GM10847 (cell line): ENCODE data around the gene CLCNKA.

Experiments used
- POLR2A ChIP-seq: IDR thresholded peaks from 2 replicates; pipeline ENCODE4 v1.6.1; 2011; ENCODE audit not compliant: insufficient read length; ENCODE audit errors: extremely low read depth

CLCNKA gene

DNA sequence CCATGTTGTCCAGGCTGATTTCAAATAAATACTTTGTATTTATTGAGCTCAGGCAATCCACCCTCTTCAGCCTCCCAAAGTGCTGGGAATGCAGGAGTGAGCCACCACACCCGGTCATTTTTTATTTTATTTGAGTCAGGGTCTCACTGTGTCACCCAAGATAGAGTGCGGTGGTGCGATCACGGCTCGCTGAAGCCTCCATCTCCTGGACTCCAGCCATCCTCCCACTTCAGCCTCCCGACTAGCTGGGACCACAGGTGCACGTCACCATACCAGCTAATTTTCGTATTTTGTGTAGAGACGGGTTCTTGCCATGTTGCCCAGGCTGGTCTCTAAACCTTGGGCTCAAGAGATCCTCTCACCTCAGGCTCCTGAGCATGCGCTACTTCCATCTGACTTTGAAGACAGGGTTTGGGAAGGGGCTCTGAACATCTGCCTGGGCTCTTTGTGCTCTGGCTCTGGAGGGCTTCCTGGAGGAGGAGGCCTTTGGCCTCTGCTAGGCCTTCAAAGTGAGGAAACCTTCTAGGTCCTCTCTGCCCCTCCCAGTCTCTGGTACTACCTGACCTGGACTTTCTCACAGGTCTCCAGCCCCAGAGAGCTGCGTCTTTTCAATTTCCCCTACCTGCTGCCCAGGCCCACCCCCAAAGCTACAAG lies 9.8 kb upstream of the CLCNKA start:
- TF ChIP-seq POLR2A, result no peak

DNA sequence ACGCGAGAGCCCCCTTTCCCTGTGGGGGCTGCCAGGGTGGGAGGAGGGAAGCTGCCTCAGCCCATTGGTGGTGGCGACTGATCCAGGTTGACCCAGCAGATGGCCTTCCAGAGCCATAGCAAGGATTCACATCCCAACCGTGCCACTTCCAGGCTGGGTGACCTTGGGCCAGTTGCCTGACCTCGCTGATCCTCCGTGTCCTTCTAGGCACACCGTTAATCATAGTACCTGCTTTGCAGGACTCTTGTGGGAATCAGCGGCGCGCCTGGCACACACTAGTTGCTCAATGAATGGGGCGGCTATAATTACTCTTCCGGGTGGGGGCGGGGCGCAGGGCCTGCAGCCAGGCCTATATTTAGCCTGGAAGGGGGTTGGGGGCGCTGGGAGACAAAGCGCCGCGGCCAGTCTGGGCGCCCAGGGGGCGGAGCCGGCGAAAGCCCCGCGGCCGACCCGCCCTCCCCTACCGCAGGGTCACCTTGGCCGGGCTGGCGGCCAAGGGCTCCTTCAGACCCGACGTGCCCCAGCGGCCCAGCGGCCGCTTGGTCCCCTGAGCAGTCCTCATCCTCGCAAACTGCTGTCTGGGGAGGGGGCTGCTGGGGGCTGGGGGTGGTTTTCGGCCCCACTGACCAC lies 9.1 kb upstream of the CLCNKA start:
- no peak for TF ChIP-seq POLR2A

DNA sequence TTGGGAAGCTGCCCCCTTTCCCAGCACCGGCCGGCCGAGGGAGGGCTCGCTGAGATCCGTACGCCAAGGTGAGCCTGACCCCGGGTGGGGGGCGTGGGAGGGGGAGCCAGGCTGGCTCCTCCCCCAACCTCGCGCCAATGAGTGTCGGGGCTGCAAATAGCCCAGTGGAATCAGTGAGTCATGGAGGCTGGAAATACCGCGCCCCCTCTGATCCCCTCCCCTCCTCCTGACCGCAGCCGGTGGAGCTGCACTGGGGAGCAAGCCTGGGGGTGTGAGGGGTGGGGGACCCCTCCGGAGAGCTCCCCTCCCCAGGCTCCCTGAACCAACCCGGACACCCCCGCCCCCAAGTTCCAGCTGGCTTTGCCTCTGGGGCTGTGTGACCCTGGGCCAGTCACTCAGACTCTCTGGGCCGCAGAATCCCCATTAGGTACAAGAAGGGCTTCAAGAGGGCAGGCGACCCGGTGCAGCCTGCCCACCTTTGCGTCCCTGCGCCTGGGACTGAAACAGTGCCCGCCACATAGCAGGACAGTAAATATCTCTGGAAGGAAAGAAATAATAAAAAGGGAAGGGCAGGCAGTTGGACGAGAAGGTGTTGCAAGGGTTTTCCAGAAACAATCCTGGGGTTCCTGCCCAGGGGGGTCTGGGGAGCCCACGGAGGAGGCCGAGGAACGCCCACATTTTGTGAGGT lies 8.5 kb upstream of the CLCNKA start:
- no peak for TF ChIP-seq POLR2A

DNA sequence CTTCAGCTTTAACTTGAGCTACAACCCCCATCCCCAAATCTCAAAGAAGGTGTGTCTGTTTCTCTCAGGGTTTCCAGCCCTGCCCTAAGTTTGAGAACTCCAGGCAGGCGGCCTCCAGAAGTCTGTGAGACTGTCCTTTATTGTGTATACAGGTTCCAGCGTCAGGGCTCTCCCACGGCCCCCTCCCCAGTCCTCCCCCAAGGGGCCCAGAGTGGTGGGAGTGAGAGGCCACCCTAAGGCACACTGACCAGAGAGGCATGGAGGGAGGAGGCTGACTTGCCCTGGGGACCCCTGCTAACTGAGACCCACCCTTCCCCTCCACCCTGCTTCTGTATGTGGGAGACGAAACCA lies 8.0 kb upstream of the CLCNKA start:
- TF ChIP-seq POLR2A, result no peak

DNA sequence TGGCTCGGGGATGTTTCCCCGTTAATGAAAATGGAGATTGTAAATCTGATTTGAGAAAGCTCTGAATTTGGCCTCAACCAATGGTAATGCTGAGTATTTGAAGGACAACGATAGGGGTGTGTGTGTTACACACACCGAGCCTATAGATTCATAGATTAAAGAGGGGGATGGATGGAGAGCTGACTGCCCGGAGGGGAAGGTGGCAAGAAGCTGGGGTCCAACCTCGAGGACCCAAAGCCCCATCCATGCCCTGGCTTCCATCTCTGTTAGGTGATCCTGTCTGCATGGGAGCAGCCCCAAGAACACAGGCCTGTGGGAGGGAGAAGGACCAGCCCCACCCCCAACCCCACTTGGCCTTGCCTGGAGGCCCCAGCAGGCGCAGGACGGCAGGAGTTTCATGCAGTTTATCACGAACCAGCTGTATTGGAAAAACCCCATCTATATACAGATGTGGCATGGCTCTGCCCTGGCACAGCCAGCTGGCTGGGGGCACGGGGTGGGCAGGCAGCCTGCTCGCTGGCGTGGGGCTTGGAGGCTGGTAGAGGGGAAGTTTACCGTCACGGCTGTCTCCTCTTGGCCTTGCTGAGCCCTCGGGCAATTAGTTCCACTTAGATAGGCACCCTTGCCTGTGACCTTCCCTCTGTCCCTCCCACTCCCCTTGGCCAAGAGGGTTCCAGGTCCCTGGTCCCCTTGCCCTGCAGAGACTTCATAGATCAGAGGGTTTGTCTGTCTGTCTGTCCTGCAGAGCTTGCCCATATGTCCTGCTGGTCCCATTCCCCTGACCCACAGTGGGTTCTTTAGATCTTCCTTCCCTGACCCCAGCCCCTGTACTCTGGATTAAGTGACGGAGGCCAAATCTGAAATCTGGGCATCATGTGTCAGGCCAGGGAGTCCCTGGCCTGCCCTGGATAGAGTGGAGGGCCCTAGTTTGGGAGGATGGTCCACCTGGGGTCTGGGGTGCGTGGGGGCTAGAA lies 7.0 kb upstream of the CLCNKA start:
- no peak for TF ChIP-seq POLR2A

DNA sequence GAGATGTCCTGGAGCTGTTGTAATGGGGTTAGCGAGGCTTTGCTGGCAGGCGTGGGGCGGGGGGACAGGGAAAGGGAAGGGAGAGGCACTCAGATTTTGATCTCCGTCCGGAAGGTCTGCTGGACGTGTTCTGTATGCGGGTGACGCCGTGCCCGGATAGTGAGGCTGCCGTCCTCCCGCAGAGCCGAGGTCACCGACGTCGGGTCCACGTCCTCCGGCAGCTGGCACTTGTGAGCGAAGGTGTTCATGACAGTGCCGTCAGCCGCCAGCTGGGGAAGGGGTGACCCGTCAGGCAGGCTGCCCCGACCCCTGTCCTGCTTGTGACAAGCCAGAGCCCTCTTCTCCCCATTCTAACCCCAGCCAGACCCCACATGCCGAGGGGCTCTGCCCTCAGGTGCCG lies 6.3 kb upstream of the CLCNKA start:
- no peak for TF ChIP-seq POLR2A

DNA sequence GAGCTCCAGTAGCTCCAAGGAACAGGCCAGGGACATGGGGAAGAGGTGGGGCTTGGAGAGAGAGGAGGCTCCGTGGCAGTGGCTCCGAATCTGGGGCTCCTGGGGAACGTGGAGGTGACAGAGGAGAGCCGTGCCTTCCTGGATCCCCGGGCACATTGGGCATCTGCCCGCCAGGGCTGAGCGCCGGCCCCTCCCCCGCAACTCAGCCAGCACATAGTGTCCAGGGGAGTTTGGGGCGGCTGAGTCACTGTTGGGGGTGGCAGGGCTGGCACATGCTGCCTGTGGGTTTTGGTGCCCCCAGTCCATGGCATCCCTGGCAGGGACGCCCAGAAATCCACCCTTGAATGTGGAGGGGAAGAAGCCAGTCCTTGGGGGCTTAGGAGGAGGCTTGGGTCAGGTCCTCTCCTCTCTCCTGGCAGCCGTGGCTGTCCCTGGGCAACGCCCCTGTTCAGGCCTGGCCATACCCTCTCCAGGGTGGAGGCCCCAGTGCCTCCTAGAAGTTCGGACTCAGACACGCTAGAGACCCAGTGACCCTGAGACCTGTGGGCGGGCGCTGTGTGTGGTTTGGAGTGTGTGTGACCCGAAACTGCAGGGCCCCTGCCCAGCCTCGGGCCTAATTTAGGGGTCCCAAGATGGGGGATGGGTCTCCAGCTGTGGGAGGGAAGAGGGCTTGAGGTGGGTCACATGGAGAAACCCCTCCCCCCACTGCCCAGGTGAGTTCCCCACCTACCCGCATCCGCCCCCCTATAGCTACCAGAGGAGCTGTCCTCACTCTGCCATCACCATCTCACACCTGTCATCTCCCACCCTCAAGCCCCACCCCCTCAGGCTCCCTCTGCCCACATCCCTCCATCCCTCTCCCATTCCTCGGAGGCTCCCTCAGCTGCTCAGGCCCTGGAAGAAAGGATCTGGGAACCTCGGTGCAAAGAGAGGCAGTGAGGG lies 5.6 kb upstream of the CLCNKA start:
- no peak for TF ChIP-seq POLR2A

DNA sequence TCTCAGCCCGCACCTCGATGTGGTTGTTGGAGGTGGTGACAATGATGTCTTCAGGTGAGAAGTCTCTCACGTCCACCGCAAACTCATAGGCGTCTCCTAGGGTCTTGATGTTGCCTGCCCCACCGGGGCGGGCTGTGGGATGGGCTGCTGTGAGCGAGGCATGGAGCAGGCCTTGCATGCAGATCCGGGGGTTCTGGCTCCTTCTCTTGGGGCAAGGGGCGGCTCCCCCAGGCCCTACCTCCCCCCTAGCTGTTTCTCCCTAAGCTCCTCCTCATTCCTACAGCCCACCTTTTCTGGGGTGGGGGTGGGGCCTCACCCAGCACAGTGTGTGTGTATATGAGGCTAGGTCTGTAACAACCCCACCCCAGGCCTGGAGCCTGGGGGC lies 4.8 kb upstream of the CLCNKA start:
- TF ChIP-seq POLR2A, result no peak

DNA sequence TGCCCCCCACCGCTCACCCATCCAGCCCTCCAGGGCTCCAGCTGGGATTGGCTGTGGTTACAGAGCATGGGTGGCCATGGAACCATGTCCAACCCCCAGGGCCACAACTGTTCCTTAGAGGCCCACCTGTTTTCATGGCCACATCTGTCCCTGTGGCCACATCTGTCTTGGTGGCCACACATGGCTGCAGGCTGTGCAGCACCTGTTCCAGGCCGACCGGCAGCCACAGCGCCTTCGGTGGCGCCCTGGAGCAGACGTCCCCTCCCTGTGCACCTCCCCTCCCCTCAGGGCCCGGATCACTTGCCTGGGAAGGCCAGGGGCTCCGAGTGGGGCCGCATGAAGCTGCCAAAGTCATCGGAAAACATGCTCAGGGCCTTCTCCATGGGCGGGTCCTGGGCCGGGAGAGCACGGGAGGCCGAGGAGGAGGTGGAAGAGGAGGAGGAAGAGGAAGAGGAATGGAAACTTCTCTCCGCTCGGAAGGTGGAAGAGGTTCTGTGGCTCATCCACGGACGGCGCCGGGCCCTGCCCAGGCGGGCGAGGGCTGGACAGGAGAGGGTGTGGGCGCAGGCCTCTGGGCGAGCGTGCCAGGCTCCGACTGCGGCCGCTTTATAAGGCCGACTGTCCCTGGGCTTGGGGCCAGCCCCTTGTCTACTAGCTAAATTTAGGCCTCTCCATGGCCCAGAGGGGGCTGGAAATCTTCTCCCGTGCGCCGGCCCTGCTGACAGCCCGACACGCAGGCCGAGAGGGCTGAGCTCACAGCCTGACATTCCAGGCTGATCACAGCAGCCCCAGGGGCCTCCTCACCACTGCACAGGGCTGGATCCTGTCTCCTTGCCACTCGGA lies 4.2 kb upstream of the CLCNKA start, which contains the start of gene HSPB7:
TSS of gene HSPB7 (minus strand) at position 583 of the 843 bp plus-strand sequence. CDS start at position 503, 80 bp downstream.
- no peak for TF ChIP-seq POLR2A

DNA sequence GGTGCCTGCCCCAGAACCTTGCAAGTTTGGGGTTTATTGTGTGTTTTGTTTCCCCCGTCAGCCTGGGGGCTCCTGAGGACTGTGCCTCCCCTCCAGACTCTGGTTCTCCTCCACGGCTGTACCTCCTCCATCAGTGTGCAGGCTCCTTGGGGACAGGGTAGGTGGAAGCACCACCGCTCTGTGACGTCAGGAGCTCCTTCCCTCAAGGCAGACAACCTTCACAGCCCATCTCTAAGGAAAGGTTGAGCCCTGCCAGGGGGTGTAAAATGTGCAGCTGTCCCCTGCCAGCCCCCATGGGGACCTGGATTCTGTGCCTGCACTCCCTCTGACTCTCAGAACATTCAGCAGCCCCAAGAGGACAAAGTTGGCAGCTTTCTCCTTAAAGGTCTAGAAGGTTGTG lies 3.5 kb upstream of the CLCNKA start:
- TF ChIP-seq POLR2A, result no peak

DNA sequence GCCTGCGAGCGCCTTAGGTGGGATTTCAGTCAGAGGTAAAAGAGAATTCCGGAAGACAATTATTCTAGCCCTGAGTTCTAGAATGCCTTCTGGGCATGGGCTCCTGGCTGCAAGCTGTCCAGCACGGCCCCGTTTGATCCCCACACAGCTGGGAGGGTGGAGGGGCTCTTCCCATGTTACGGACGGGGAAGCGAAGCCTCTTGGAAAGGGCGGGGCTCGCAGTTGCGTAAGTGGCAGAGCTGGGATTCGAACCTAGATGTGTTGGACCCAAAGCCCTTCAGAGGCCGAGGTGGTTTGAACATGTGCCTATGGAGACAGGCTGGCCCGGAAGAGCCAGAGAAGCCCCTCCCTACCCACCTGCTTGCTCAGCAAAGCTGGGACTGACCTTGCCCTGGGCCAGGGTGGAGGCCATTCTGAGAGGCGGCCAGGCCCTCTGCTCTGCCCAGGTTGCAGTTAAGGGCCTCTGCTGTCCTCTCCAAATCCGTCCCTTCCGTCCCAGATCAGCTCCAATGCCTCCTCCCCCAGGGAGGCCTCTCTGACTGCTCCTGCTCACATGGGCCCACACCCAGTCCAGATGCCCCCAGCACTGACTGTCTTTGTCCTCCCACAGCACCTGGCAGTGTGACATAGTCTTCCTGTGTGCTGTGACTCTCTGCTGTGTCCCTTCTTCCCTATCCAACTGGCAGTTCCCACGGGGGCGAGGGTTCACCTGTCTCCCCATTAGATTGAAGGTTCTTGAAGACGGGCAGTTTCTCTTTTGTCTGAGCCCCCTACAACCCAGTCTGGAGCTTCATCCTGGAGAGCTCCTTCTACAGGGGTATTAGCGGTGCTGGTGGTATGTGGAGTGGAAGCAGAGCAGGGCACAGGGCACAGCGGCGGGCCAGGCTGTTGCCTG lies 2.8 kb upstream of the CLCNKA start:
- TF ChIP-seq POLR2A, result no peak

DNA sequence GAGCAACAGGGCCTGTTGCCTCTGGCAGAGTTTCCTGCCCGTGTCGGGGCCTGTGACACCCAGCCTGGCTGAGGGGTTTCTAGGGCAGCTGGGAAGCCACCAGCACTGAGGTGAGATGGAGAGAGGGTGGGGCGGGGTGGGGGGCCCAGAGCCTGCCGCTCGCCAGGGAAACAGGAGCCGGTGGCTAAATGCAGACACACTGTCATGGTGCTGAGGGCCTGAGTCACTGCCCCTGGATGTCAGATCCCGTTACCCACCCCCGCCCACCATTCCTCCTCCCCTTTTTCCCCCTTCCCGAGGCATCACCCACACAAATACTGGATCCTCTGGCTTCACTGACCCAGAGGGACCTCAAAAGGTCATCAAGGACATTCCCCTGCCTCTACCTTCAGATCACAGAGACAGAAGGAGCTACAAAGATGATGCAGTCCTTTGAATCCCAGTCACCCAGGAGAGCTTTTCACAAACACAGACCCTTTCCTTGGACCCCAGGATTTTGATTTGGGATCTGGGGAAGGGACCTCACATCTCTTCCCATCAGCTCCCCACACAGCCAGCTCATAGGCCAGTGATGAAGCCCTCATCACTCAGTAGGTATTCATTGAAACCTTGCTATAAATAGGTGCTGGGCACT lies 2.1 kb upstream of the CLCNKA start:
- TF ChIP-seq POLR2A, result no peak
